HCT116 (cell line): ENCODE results near the gene KRT83.

Source experiments
- ELF1 ChIP-seq: IDR thresholded peaks from 2 replicates; pipeline ENCODE4 v1.6.1; 2012; ENCODE audit warnings: low read depth, borderline replicate concordance
- EZH2 ChIP-seq: fragments of 200-600 bp; sonication (generic); IDR thresholded peaks from 2 replicates; pipeline ENCODE4 v1.6.1; 2017; ENCODE audit warnings: antibody characterized with exemption, mixed run types
- EZH2phosphoT487 ChIP-seq: fragments of 200-600 bp; IDR thresholded peaks from 2 replicates; pipeline ENCODE4 v1.6.1; 2018; ENCODE audit warnings: antibody characterized with exemption, borderline replicate concordance
- FOSL1 ChIP-seq: IDR thresholded peaks from 2 replicates; pipeline ENCODE4 v1.6.1; 2012; ENCODE audit warnings: low read depth
- POLR2AphosphoS5 ChIP-seq: IDR thresholded peaks from 2 replicates; pipeline ENCODE4 v1.6.1; 2011; ENCODE audit warnings: mild to moderate bottlenecking, low read depth, low read length, moderate library complexity
- RAD21 ChIP-seq: IDR thresholded peaks from 2 replicates; pipeline ENCODE4 v1.6.1; 2012; ENCODE audit warnings: low read depth, mild to moderate bottlenecking
- ZNF274 ChIP-seq: fragments of 200-500 bp; sonication (Bioruptor generic); IDR thresholded peaks from 2 replicates; pipeline ENCODE4 v1.6.1; 2014; ENCODE audit warnings: mild to moderate bottlenecking, low read depth, low read length, inconsistent platforms
- TF ChIP-seq, protein P1 (sequence below), 3 experiments: fragments of 200-600 bp in 1 of 3; sonication (generic) in 1 of 3; IDR thresholded peaks in 2 of 3; conservative IDR thresholded peaks in 1 of 3; 2 replicates each; pipeline ENCODE4 v1.5.1; 2012 to 2017; ENCODE audit warnings: low read depth in 2 of 3, low read length in 2 of 3, antibody characterized with exemption in 1 of 3, borderline replicate concordance in 1 of 3, control low read depth in 1 of 3, mild to moderate bottlenecking in 1 of 3, mixed read lengths in 1 of 3, mixed run types in 1 of 3, moderate library complexity in 1 of 3; ENCODE audit not compliant: insufficient read depth in 1 of 3
- TF ChIP-seq, protein P2 (sequence below): IDR thresholded peaks from 2 replicates; pipeline ENCODE4 v1.6.1; 2012; ENCODE audit warnings: low read depth
- TF ChIP-seq, protein P3 (sequence below): IDR thresholded peaks from 2 replicates; pipeline ENCODE4 v1.6.1; 2012

DNA sequence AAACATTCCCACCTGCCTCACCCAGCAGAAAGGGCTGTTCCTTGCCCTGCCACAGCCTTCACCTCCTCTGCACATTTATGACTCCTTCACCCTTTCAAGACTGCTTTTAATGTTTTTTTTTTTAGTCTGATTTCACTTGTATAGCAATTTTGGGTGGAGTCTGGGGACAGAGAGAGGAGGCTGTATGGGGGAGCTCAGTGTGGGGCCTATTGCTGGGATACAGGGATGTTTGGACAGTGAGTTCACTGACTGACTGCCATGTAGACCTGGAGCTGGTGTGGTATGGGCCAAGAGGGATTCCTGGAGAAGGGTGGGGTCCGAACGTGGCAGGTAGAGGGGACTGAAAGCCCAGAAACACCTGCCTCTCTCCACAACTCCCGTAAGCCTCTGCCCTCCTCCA lies 48.0 kb upstream of the KRT83 start:
- TF ChIP-seq POLR2AphosphoS5 (no peak), EZH2phosphoT487 (no peak), ZNF274 (no peak), ELF1 (no peak), RAD21 (no peak), EZH2 (no peak), FOSL1 (no peak)
- TF ChIP-seq, protein P1, sequence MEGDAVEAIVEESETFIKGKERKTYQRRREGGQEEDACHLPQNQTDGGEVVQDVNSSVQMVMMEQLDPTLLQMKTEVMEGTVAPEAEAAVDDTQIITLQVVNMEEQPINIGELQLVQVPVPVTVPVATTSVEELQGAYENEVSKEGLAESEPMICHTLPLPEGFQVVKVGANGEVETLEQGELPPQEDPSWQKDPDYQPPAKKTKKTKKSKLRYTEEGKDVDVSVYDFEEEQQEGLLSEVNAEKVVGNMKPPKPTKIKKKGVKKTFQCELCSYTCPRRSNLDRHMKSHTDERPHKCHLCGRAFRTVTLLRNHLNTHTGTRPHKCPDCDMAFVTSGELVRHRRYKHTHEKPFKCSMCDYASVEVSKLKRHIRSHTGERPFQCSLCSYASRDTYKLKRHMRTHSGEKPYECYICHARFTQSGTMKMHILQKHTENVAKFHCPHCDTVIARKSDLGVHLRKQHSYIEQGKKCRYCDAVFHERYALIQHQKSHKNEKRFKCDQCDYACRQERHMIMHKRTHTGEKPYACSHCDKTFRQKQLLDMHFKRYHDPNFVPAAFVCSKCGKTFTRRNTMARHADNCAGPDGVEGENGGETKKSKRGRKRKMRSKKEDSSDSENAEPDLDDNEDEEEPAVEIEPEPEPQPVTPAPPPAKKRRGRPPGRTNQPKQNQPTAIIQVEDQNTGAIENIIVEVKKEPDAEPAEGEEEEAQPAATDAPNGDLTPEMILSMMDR (IDR thresholded peaks at IDR 0.05 in 2 of 3, conservative IDR thresholded peaks at IDR 0.05 in 1 of 3; ENCODE audit: borderline replicate concordance in 1 of 3, insufficient read depth in 1 of 3, low read depth in 2 of 3, low read length in 2 of 3): no peak
- TF ChIP-seq, protein P2, sequence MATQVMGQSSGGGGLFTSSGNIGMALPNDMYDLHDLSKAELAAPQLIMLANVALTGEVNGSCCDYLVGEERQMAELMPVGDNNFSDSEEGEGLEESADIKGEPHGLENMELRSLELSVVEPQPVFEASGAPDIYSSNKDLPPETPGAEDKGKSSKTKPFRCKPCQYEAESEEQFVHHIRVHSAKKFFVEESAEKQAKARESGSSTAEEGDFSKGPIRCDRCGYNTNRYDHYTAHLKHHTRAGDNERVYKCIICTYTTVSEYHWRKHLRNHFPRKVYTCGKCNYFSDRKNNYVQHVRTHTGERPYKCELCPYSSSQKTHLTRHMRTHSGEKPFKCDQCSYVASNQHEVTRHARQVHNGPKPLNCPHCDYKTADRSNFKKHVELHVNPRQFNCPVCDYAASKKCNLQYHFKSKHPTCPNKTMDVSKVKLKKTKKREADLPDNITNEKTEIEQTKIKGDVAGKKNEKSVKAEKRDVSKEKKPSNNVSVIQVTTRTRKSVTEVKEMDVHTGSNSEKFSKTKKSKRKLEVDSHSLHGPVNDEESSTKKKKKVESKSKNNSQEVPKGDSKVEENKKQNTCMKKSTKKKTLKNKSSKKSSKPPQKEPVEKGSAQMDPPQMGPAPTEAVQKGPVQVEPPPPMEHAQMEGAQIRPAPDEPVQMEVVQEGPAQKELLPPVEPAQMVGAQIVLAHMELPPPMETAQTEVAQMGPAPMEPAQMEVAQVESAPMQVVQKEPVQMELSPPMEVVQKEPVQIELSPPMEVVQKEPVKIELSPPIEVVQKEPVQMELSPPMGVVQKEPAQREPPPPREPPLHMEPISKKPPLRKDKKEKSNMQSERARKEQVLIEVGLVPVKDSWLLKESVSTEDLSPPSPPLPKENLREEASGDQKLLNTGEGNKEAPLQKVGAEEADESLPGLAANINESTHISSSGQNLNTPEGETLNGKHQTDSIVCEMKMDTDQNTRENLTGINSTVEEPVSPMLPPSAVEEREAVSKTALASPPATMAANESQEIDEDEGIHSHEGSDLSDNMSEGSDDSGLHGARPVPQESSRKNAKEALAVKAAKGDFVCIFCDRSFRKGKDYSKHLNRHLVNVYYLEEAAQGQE: no peak
- TF ChIP-seq, protein P3, sequence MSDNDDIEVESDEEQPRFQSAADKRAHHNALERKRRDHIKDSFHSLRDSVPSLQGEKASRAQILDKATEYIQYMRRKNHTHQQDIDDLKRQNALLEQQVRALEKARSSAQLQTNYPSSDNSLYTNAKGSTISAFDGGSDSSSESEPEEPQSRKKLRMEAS: no peak
